PC-9 (cell line): ENCODE data around the gene ZDHHC3. TPM values are rescaled to one million over a fixed set of nuclear protein-coding genes. Genes with fewer than 3 reads are reported as not detected.

Source experiments
- BruUV-seq: library from RNA; stranded (reverse); fragments of 400-500 nt; replicated peaks from 2 replicates; lab custom pipeline; 2021; lab: Mats Ljungman, UMichigan
- CTCF ChIA-PET: fragments of 300-600 bp; sonication (Branson Sonifier 250); formaldehyde crosslinking; loops from one replicate; lab custom pipeline; 2022; ENCODE audit warnings: antibody characterized with exemption; lab: Charles Lee
- POLR2A ChIA-PET: fragments of 300-600 bp; sonication (Branson Sonifier 250); formaldehyde crosslinking; loops from one replicate; lab custom pipeline; 2022; ENCODE audit warnings: antibody characterized with exemption; ENCODE audit not compliant: unreplicated experiment; lab: Charles Lee
- DNase-seq, 2 experiments: peaks; one replicate each; pipeline versions ENCODE4 v3.0.0 to v3.0.0-alpha.2; 2015 to 2022; ENCODE audit warnings: mixed read lengths in 1 of 2
- H2AFZ ChIP-seq: fragments of 200-600 bp; sonication (generic); 2 replicates; pipeline ENCODE4 v1.8.1; 2017; ENCODE audit warnings: antibody characterized with exemption
- H3F3A ChIP-seq: fragments of 200-600 bp; sonication (generic); 2 replicates; pipeline ENCODE4 v1.8.1; 2017; ENCODE audit warnings: antibody characterized with exemption, mild to moderate bottlenecking, low read depth; ENCODE audit not compliant: insufficient read depth
- H3K27ac ChIP-seq: fragments of 200-600 bp; sonication (generic); 2 replicates; pipeline ENCODE4 v1.6.1; 2016; ENCODE audit warnings: mixed run types
- H3K27me3 ChIP-seq: fragments of 200-600 bp; sonication (generic); 2 replicates; pipeline ENCODE4 v1.6.1; 2016; ENCODE audit warnings: low read depth, mixed run types; ENCODE audit not compliant: insufficient read depth
- H3K36me3 ChIP-seq: fragments of 200-600 bp; sonication (generic); 2 replicates; pipeline ENCODE4 v1.6.1; 2016; ENCODE audit warnings: low read depth, mixed run types
- H3K4me1 ChIP-seq: fragments of 200-600 bp; sonication (generic); replicated peaks from 2 replicates; pipeline ENCODE4 v1.6.1; 2016; ENCODE audit warnings: mixed run types; ENCODE audit not compliant: insufficient read depth
- H3K4me2 ChIP-seq: fragments of 200-600 bp; sonication (generic); 2 replicates; pipeline ENCODE4 v1.6.1; 2017; ENCODE audit warnings: mixed run types
- H3K4me3 ChIP-seq: fragments of 200-600 bp; sonication (generic); 2 replicates; pipeline ENCODE4 v1.6.1; 2016; ENCODE audit warnings: mixed run types
- H3K79me2 ChIP-seq: fragments of 200-600 bp; sonication (generic); 2 replicates; pipeline ENCODE4 v1.6.1; 2017; ENCODE audit warnings: low read depth, mixed run types
- H3K9me2 ChIP-seq: fragments of 200-600 bp; sonication (generic); 2 replicates; pipeline ENCODE4 v1.8.1; 2017; ENCODE audit warnings: mild to moderate bottlenecking; ENCODE audit not compliant: insufficient read depth
- H3K9me3 ChIP-seq: fragments of 200-600 bp; sonication (generic); 2 replicates; pipeline ENCODE4 v1.8.1; 2016; ENCODE audit warnings: low read depth; ENCODE audit not compliant: insufficient read depth
- H4K20me1 ChIP-seq: fragments of 200-600 bp; sonication (generic); 2 replicates; pipeline ENCODE4 v1.8.1; 2017; ENCODE audit not compliant: insufficient read depth
- CTCF ChIP-seq: fragments of 200-600 bp; sonication (generic); conservative IDR thresholded peaks from 2 replicates; pipeline ENCODE4 v1.6.1; 2017; ENCODE audit warnings: mixed run types, antibody characterized with exemption, mild to moderate bottlenecking, moderate library complexity
- EZH2 ChIP-seq: fragments of 200-600 bp; sonication (generic); IDR thresholded peaks from 2 replicates; pipeline ENCODE4 v1.8.0; 2017; ENCODE audit warnings: antibody characterized with exemption, low read depth
- intact Hi-C: fragments of 100-400 bp; cut with micrococcal nuclease; formaldehyde crosslinking; loops from one replicate; pipeline ENCODE4 v1.10.0; 2022; ENCODE audit not compliant: unreplicated experiment
- total RNA-seq: library from RNA; stranded (reverse); gene quantifications from 2 replicates; pipeline ENCODE4 v1.2.3, GENCODE V29; 2021

ZDHHC3 gene
- total RNA-seq, 1 experiment from 2014 or later = 107 TPM

- POLR2A ChIA-PET = no interaction called here
- H4K20me1 ChIP-seq = 0 out of 2 replicates have a peak, but pooled peaks cover 4% of the 10 kb centered on the region
- peak; percentile 61 to 89 for DNase-seq
- CTCF ChIA-PET = no interaction called here
- H2AFZ ChIP-seq = no peak overlapping the region
- H3K4me1 ChIP-seq = peaks cover 41% of the 10 kb centered on the region
- H3K4me2 ChIP-seq = peak overlapping the region; percentile 37
- H3K4me3 ChIP-seq = no peak overlapping the region
- TF ChIP-seq CTCF (no peak), EZH2 (no peak)
- intact Hi-C loops = no loop called here
- peaks cover 20% of the 10 kb centered on the region for H3F3A ChIP-seq
- H3K36me3 ChIP-seq = peaks cover 13% of the 10 kb centered on the region
- H3K27ac ChIP-seq = peak overlapping the region; percentile 46
- H3K79me2 ChIP-seq = peaks cover 78% of the 10 kb centered on the region
- BruUV-seq = no TSS peak
- no peaks in the 10 kb centered on the region for H3K9me2 ChIP-seq
- no peaks in the 10 kb centered on the region for H3K27me3 ChIP-seq
- H3K9me3 ChIP-seq = no peaks in the 10 kb centered on the region
Observed at GRCh38 chr3:44954962-44955361, 21.0 kb downstream of the ZDHHC3 start.

GRCh38 chr3:44954304-44954703 is 21.7 kb downstream of the ZDHHC3 start:
- POLR2A ChIA-PET = no interaction called here

GRCh38 chr3:44952689-44953088 is 23.3 kb downstream of the ZDHHC3 start:
- BruUV-seq = no TSS peak
- Histone ChIP-seq H3K27ac (no peak overlapping the region), H3K27me3 (no peaks in the 10 kb centered on the region), H4K20me1 (peaks cover 8% of the 10 kb centered on the region; the same call in 1 of the 2 replicates), H3K9me3 (no peaks in the 10 kb centered on the region), H2AFZ (no peak overlapping the region), H3K4me2 (no peak overlapping the region), H3F3A (peaks cover 20% of the 10 kb centered on the region), H3K79me2 (peaks cover 63% of the 10 kb centered on the region), H3K9me2 (no peaks in the 10 kb centered on the region), H3K4me3 (no peak overlapping the region), H3K36me3 (peaks cover 13% of the 10 kb centered on the region), H3K4me1 (peaks cover 35% of the 10 kb centered on the region)
- no peak for DNase-seq
- TF ChIP-seq CTCF (no peak), EZH2 (no peak)
- intact Hi-C loops = no loop called here
- CTCF ChIA-PET = no interaction called here
- POLR2A ChIA-PET = no interaction called here

More at GRCh38 chr3:44954304-44954703, 21.7 kb downstream of the ZDHHC3 start:
- DNase-seq = no peak
- Histone ChIP-seq H3K27ac (peak overlapping the region; percentile 46), H3K4me3 (no peak overlapping the region), H2AFZ (no peak overlapping the region), H4K20me1 (0 out of 2 replicates have a peak, but pooled peaks cover 4% of the 10 kb centered on the region), H3F3A (peaks cover 20% of the 10 kb centered on the region), H3K9me3 (no peaks in the 10 kb centered on the region), H3K9me2 (no peaks in the 10 kb centered on the region), H3K36me3 (peaks cover 13% of the 10 kb centered on the region), H3K79me2 (peaks cover 71% of the 10 kb centered on the region), H3K27me3 (no peaks in the 10 kb centered on the region), H3K4me2 (peak overlapping the region; percentile 37), H3K4me1 (peaks cover 41% of the 10 kb centered on the region)
- TF ChIP-seq CTCF = no peak
- TF ChIP-seq EZH2 = no peak
- CTCF ChIA-PET = no interaction called here
- no TSS peak for BruUV-seq
- intact Hi-C loops = no loop called here
